ENCODE data around the gene KIAA1958.

DNA sequence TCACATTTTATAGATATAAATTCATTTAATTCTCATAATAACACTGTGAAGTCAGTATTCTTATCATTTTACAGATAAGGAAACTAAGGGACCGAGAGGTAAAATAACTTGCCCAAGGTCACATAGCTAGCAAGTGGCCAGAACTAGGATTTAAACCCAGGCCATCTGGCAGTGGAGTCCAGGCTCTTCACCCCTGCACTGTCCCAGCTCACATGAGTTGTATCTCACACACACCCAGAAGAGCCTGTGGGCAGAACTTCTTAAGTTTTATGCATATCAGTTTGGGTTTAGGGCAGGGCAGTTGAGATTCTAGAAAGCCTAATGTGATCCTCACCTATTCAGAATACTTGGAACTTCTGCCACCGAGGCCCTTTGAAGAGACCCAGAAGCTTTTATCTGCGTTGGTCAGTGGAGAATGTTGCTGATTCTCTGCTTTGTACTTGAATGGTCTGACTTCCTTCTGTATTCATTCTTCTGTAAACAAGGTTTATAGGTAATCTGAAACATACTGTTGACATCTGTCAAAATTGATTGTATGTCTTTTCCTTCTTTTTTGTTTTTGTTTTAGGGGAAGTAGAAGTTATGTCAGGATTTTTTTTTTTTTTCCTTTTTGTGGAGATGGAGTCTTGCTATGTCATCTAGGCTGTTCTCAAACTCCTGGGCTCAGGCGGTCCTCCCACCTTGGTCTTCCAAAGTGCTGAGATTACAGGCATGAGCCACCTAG is 75.8 kb downstream of the KIAA1958 start:
- no peak for TF ChIP-seq POLR2AphosphoS5 (IDR thresholded peaks at IDR 0.05; ENCODE audit: low read depth)
- TF ChIP-seq, protein P1, sequence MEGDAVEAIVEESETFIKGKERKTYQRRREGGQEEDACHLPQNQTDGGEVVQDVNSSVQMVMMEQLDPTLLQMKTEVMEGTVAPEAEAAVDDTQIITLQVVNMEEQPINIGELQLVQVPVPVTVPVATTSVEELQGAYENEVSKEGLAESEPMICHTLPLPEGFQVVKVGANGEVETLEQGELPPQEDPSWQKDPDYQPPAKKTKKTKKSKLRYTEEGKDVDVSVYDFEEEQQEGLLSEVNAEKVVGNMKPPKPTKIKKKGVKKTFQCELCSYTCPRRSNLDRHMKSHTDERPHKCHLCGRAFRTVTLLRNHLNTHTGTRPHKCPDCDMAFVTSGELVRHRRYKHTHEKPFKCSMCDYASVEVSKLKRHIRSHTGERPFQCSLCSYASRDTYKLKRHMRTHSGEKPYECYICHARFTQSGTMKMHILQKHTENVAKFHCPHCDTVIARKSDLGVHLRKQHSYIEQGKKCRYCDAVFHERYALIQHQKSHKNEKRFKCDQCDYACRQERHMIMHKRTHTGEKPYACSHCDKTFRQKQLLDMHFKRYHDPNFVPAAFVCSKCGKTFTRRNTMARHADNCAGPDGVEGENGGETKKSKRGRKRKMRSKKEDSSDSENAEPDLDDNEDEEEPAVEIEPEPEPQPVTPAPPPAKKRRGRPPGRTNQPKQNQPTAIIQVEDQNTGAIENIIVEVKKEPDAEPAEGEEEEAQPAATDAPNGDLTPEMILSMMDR (IDR thresholded peaks at IDR 0.05; ENCODE audit: insufficient read depth, low read length), result no peak

Measured in HL-60 (cell line).